GM21447 (cell line): ENCODE measurements around the gene NFKBIE.

ENCODE experiments used
- ATAC-seq: cut with Tn5 transposase; IDR thresholded peaks from one replicate; pipeline ENCODE4 v1.9.1; 2021; ENCODE audit not compliant: unreplicated experiment

NFKBIE gene

DNA sequence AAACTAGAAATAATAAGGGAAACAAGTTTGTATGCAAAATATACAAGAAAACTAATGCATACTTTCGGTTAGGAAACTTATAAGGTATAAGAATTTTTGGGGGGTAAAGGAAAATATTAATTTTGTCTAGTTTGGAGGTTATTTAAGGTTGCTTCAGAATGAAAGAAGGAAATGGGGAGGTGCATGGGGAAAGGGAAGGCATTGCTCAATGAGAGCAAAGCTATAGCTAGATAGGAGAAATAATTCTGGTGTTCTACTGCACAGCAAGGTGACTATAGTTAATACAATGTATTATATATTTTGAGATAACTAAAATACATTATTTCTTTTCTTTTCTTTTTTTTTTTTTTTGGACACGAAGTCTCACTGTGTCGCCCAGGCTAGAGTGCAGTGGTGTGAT is 54.1 kb downstream of the NFKBIE start:
- ATAC-seq: no peak
